ENCODE results near the gene SDHC. TPM values are rescaled to one million over a fixed set of nuclear protein-coding genes. Genes with fewer than 3 reads are reported as not detected.
"Not testable (repeated sequence)": the region's sequence is repeated elsewhere in the genome, so short reads cannot be mapped to it uniquely, and the experiment has no call there.

Gene SDHC
- total and polyA plus RNA-seq, 5 experiments from 2014 or later = 113 to 297 (median 212) TPM

- Mint-ChIP-seq H3K9me3 (no peaks in the 10 kb centered on the region), H3K4me1 (peaks cover 10 to 16% (median 13%) of the 10 kb centered on the region in 4 donors), H3K36me3 (peaks cover 0 to 55% (median 9%) of the 10 kb centered on the region in 3 donors), H3K4me3 (no peak overlapping the region), H3K27ac (peak overlapping the region in 1 of 10 donors; percentile 51), H3K27me3 (no peaks in the 10 kb centered on the region)
- POLR2A ChIA-PET = interaction anchor here (0.5 kb wide), 1 partner anchor 10 kb away, joined by 3 read pairs; no protein-coding TSS in a partner anchor
- DNase-seq = no peak
- no peak for ATAC-seq
These were observed 50.2 kb downstream of the SDHC start for GRCh38 chr1:161364332-161364731.

GRCh38 chr1:161365207-161365606 lies 51.0 kb downstream of the SDHC start:
- POLR2A ChIA-PET = no interaction called here
- Mint-ChIP-seq H3K27ac (peak overlapping the region in 4 of 10 donors; percentile 0 to 50 (median 39)), H3K36me3 (peaks cover 0 to 47% (median 9%) of the 10 kb centered on the region in 3 donors)

GRCh38 chr1:161367684-161368400 lies 53.7 kb downstream of the SDHC start, which contains the start of gene CFAP126:
Gene CFAP126, minus strand, starts transcription at chr1:161367876. Its CDS starts 8 bp downstream, at chr1:161367868.
- Mint-ChIP-seq H3K4me1 (peaks cover 6 to 9% (median 8%) of the 10 kb centered on the region in 4 donors), H3K4me3 (no peak within 1 kb of the TSS), H3K9me3 (no peaks in the 10 kb centered on the region), H3K36me3 (peaks cover 0 to 33% (median 9%) of the 10 kb centered on the region in 3 donors), H3K27me3 (no peaks in the 10 kb centered on the region), H3K27ac (peak within 1 kb of the TSS; percentile 38 to 94 (median 82))
- DNase-seq (peak in 9 of 10 donors; percentile 13 to 81 (median 55)), ATAC-seq (peak; percentile 100)
- POLR2A ChIA-PET = interaction anchor here (0.6 to 1.5 kb wide), 3 partner anchors 16 to 189 kb away, joined by 4 to 6 read pairs (median 4); partner anchors contain the start of gene TOMM40L

More at GRCh38 chr1:161365207-161365606, 51.0 kb downstream of the SDHC start:
- DNase-seq (no peak), ATAC-seq (no peak)
- Mint-ChIP-seq H3K27me3 (no peaks in the 10 kb centered on the region), H3K4me1 (peaks cover 6 to 9% (median 8%) of the 10 kb centered on the region in 4 donors), H3K9me3 (no peaks in the 10 kb centered on the region), H3K4me3 (no peak overlapping the region)

- POLR2A ChIA-PET = no interaction called here
- ATAC-seq (no peak), DNase-seq (no peak)
- no peaks in the 10 kb centered on the region for H3K4me1 Mint-ChIP-seq
- no peaks in the 10 kb centered on the region for H3K9me3 Mint-ChIP-seq
- H3K27me3 Mint-ChIP-seq = no peaks in the 10 kb centered on the region
- no peaks in the 10 kb centered on the region for H3K36me3 Mint-ChIP-seq
- no peak overlapping the region for H3K4me3 Mint-ChIP-seq
- no peak overlapping the region for H3K27ac Mint-ChIP-seq
These were observed 59.3 kb downstream of the SDHC start for GRCh38 chr1:161373442-161373841.

GRCh38 chr1:161374373-161374772 lies 60.2 kb downstream of the SDHC start:
- Mint-ChIP-seq H3K4me1 (no peaks in the 10 kb centered on the region), H3K36me3 (no peaks in the 10 kb centered on the region), H3K9me3 (no peaks in the 10 kb centered on the region), H3K27ac (no peak overlapping the region), H3K27me3 (no peaks in the 10 kb centered on the region), H3K4me3 (no peak overlapping the region)
- no peak for ATAC-seq
- POLR2A ChIA-PET = interaction anchor here (0.7 to 0.8 kb wide), 2 partner anchors 10 to 183 kb away, joined by 3 to 4 read pairs; no protein-coding TSS in a partner anchor
- DNase-seq = no peak

- Mint-ChIP-seq H3K27me3 (no peaks in the 10 kb centered on the region), H3K4me3 (no peak overlapping the region), H3K4me1 (peaks cover 0 to 10% (median 3%) of the 10 kb centered on the region in 4 donors), H3K27ac (no peak overlapping the region), H3K9me3 (no peaks in the 10 kb centered on the region), H3K36me3 (no peaks in the 10 kb centered on the region)
- no peak for DNase-seq
- POLR2A ChIA-PET = no interaction called here
- ATAC-seq = no peak
These were observed 63.8 kb downstream of the SDHC start for GRCh38 chr1:161378014-161378413.

GRCh38 chr1:161379071-161379470 lies 64.9 kb downstream of the SDHC start:
- Mint-ChIP-seq H3K36me3 (no peaks in the 10 kb centered on the region), H3K27me3 (no peaks in the 10 kb centered on the region), H3K4me3 (peak overlapping the region in 1 of 10 donors; percentile 78), H3K4me1 (peaks cover 0 to 10% (median 3%) of the 10 kb centered on the region in 4 donors), H3K9me3 (no peaks in the 10 kb centered on the region), H3K27ac (no peak overlapping the region)
- POLR2A ChIA-PET = no interaction called here
- ATAC-seq (no peak), DNase-seq (no peak)

- H3K27me3 Mint-ChIP-seq = no peaks in the 10 kb centered on the region
- H3K36me3 Mint-ChIP-seq = no peaks in the 10 kb centered on the region
- no peaks in the 10 kb centered on the region for H3K9me3 Mint-ChIP-seq
- POLR2A ChIA-PET = interaction anchor here (0.6 to 1.6 kb wide), 7 partner anchors 16 to 215 kb away, joined by 3 to 9 read pairs (median 5); partner anchors contain the start of genes NDUFS2, PPOX and TOMM40L
- peaks cover 0 to 10% (median 10%) of the 10 kb centered on the region in 4 donors for H3K4me1 Mint-ChIP-seq
- ATAC-seq (no peak), DNase-seq (no peak)
- H3K27ac Mint-ChIP-seq = peak overlapping the region in 2 of 10 donors; percentile 48 to 75
- H3K4me3 Mint-ChIP-seq = no peak overlapping the region
These were observed 67.5 kb downstream of the SDHC start for GRCh38 chr1:161381707-161382106.

- POLR2A ChIA-PET = interaction anchor here (0.5 to 1.6 kb wide), 8 partner anchors 15 to 285 kb away, joined by 3 to 9 read pairs (median 4); partner anchors contain the start of genes NDUFS2, PPOX and TOMM40L
- Mint-ChIP-seq H3K9me3 (no peaks in the 10 kb centered on the region), H3K4me3 (no peak overlapping the region), H3K27ac (peak overlapping the region in 2 of 10 donors; percentile 37 to 55), H3K27me3 (no peaks in the 10 kb centered on the region), H3K4me1 (peaks cover 0 to 18% (median 13%) of the 10 kb centered on the region in 4 donors), H3K36me3 (no peaks in the 10 kb centered on the region)
- DNase-seq = peak in 3 of 10 donors; percentile 56 to 64 (median 62)
- peak; percentile 89 to 93 for ATAC-seq
These were observed 68.2 kb downstream of the SDHC start for GRCh38 chr1:161382214-161383019.

- peaks cover 5 to 32% (median 23%) of the 10 kb centered on the region in 4 donors for H3K4me1 Mint-ChIP-seq
- peak overlapping the region; percentile 16 to 96 (median 90) for H3K4me3 Mint-ChIP-seq
These were observed 74.5 kb downstream of the SDHC start for GRCh38 chr1:161388639-161389038.

GRCh38 chr1:161389158-161389557 lies 75.0 kb downstream of the SDHC start:
- not testable (repeated sequence) for H3K9me3 Mint-ChIP-seq, H3K36me3 Mint-ChIP-seq
- POLR2A ChIA-PET = interaction anchor here (0.6 to 3.1 kb wide), 8 partner anchors 11 to 350 kb away, joined by 3 to 13 read pairs (median 4); partner anchors contain the start of genes NDUFS2, PPOX, UFC1 and USF1

More at GRCh38 chr1:161388639-161389038, 74.5 kb downstream of the SDHC start:
- POLR2A ChIA-PET = interaction anchor here (1.1 to 3.1 kb wide), 3 partner anchors 11 to 343 kb away, joined by 3 to 13 read pairs (median 9); partner anchors contain the start of genes NDUFS2 and USF1
- H3K9me3 Mint-ChIP-seq = no peaks in the 10 kb centered on the region
- DNase-seq (no peak), ATAC-seq (no peak)
- H3K27ac Mint-ChIP-seq = peak overlapping the region in 9 of 10 donors; percentile 15 to 97 (median 92)
- H3K27me3 Mint-ChIP-seq = no peaks in the 10 kb centered on the region
- no peaks in the 10 kb centered on the region for H3K36me3 Mint-ChIP-seq

More at GRCh38 chr1:161389158-161389557, 75.0 kb downstream of the SDHC start:
- H3K27me3 Mint-ChIP-seq, DNase-seq, ATAC-seq: not testable (repeated sequence)
- Mint-ChIP-seq H3K4me1 (peaks cover 5 to 32% (median 23%) of the 10 kb centered on the region in 4 donors), H3K27ac (peak overlapping the region; percentile 91 to 98 (median 97)), H3K4me3 (peak overlapping the region; percentile 85 to 96 (median 92))
